Body of pancreas (tissue), 4 donors: ENCODE data around the gene PRKG1.

Source experiments
- POLR2A ChIP-seq, 3 donors: fragments of 450-650 bp; IDR thresholded peaks; one replicate each; pipeline ENCODE4 v1.6.1; 2016; ENCODE audit warnings: antibody characterized with exemption in 3 of 3, mild to moderate bottlenecking in 2 of 3
- TF ChIP-seq, protein P1 (sequence below), 7 experiments: fragments of 450-650 bp in 4 of 7; fragments of 200-600 bp in 3 of 7; sonication (generic) in 3 of 7; IDR thresholded peaks; one replicate each; pipeline ENCODE4 v1.5.1; 2016 to 2019; ENCODE audit warnings: antibody characterized with exemption in 7 of 7

DNA sequence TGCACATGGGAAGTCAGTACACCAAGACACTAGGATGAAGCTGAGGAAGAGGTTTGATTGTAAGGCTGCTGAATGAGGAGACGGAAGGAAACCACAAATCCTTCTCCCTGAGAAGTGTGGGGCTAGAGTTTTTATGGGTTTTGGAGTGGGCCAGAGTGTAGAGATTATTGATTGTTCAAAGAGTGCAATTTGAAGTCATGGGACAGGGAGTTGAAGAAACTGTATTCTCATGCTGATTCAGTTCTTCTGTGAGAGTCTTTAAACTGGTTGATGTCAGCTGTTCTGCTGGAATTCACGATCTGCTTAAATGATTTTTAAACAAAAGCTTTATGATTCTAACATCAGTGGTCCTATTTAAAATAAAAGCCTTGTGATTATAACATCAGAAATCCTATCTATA, 533.9 kb downstream of the PRKG1 start:
- TF ChIP-seq, protein P1, sequence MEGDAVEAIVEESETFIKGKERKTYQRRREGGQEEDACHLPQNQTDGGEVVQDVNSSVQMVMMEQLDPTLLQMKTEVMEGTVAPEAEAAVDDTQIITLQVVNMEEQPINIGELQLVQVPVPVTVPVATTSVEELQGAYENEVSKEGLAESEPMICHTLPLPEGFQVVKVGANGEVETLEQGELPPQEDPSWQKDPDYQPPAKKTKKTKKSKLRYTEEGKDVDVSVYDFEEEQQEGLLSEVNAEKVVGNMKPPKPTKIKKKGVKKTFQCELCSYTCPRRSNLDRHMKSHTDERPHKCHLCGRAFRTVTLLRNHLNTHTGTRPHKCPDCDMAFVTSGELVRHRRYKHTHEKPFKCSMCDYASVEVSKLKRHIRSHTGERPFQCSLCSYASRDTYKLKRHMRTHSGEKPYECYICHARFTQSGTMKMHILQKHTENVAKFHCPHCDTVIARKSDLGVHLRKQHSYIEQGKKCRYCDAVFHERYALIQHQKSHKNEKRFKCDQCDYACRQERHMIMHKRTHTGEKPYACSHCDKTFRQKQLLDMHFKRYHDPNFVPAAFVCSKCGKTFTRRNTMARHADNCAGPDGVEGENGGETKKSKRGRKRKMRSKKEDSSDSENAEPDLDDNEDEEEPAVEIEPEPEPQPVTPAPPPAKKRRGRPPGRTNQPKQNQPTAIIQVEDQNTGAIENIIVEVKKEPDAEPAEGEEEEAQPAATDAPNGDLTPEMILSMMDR (IDR thresholded peaks at IDR 0.05) = no peak
- TF ChIP-seq POLR2A (IDR thresholded peaks at IDR 0.05) = no peak
